ENCODE measurements around the gene EFHC1. TPM values are rescaled to one million over a fixed set of nuclear protein-coding genes. Genes with fewer than 3 reads are reported as not detected.
A peak's percentile ranks its signal among the peaks of the same experiment; 100 is the strongest.

Gene EFHC1
- total and polyA plus RNA-seq, 2 of the 13 experiments (the other 11 are each of a cell fraction or from before 2014, with no cell fraction given): 23.4 to 29.5 TPM

DNA sequence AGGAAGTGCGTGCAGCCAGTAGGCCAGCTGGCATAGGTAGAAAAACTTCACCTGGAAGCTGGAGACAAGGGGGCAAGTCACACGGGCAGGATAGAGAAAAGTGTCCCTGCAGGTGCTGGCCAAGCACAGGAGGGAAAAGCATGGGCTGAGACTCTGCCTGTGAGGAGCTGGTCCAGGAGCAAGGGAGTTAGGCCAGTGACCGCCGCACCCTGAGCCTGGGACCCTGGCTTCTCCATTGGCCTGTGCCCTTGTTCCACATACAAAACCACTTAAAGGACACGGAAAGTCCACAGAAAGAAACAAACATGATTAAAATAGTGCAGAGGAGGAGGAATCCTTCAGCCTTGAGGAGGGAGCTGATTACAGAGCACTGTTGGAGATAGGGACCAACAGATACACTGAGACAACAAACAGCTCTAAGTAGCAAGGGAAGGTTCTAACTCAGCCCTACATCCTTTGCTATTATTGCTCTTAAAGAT lies 88.2 kb downstream of the EFHC1 start (continued):
- TF ChIP-seq TBX2 (CRISPR knock-in tag; IDR thresholded peaks at IDR 0.05; ENCODE audit: borderline replicate concordance): 0 out of 2 replicates have a peak, but pooled peaks have one; percentile 26
- no peak for TF ChIP-seq ZNF660 (CRISPR knock-in tag; IDR thresholded peaks at IDR 0.05; ENCODE audit: borderline replicate concordance, low read depth)
- TF ChIP-seq NFKB2 (CRISPR knock-in tag; IDR thresholded peaks at IDR 0.05; ENCODE audit: borderline replicate concordance): 0 out of 2 replicates have a peak, but pooled peaks have one; percentile 30
- TF ChIP-seq ZNF225 (CRISPR knock-in tag; IDR thresholded peaks at IDR 0.05): peak; percentile 57; the same call in 1 of the 2 replicates

GRCh38 chr6:52509281-52510212 lies 89.4 kb downstream of the EFHC1 start:
- Histone ChIP-seq H3K9ac (ENCODE audit: insufficient read depth, low read depth, low read length) (no peak overlapping the region), H3K79me2 (ENCODE audit: insufficient read depth, low read length) (no peaks in the 10 kb centered on the region), H3K4me2 (ENCODE audit: low read depth, low read length) (no peak overlapping the region), H4K20me1 (ENCODE audit: insufficient read depth, low read length) (no peaks in the 10 kb centered on the region), H3K27ac (ENCODE audit: extremely low read length, insufficient read depth, low read length) (no peak overlapping the region), H3K36me3 (replicated peaks in 1 of 2; ENCODE audit: control insufficient read depth in 1 of 2, insufficient read depth in 2 of 2, low read length in 2 of 2) (peaks cover 55 to 98% of the 10 kb centered on the region in 2 experiments), H3K9me3 (ENCODE audit: low read length) (no peaks in the 10 kb centered on the region), H3K27me3 (ENCODE audit: control insufficient read depth in 1 of 2, insufficient read depth in 2 of 2, low read length in 2 of 2) (no peaks in the 10 kb centered on the region), H3K4me3 (replicated peaks in 1 of 3; ENCODE audit: insufficient read depth in 1 of 3, low read depth in 2 of 3, low read length in 3 of 3) (no peak overlapping the region), H3K4me1 (ENCODE audit: insufficient read depth, low read length) (peaks cover 23% of the 10 kb centered on the region), H2AFZ (ENCODE audit: low read length) (no peak overlapping the region)
- in situ Hi-C loops (cut with HindIII; ENCODE audit: extremely low pct_ligation_motif_present, low pct_unique_long_range_greater_than_20kb) (no loop called here), intact Hi-C loops (cut with micrococcal nuclease; ENCODE audit: unreplicated experiment) (loop anchor here (10.0 kb wide), 1 partner anchor 155 kb away; no protein-coding TSS in a partner anchor)
- no peak for ATAC-seq
- ChIA-PET POLR2A (no interaction called here), CTCF (ENCODE audit: low intra/inter-chr PET ratio, low total read pairs) (no interaction called here)
- no TSS peak for BruUV-seq (replicated peaks)
- no peak for FAIRE-seq
- WGBS (ENCODE audit: low lambda C conversion rate): 97% methylated on average over 11 of the region's 14 CpGs
- TF ChIP-seq MTA1 (CRISPR knock-in tag; IDR thresholded peaks at IDR 0.05; ENCODE audit: borderline replicate concordance) (no peak), BRF2 (CRISPR knock-in tag; IDR thresholded peaks at IDR 0.05) (no peak), ZSCAN29 (CRISPR knock-in tag; conservative IDR thresholded peaks at IDR 0.05) (no peak), RELA (CRISPR knock-in tag; IDR thresholded peaks at IDR 0.05) (no peak), ATF7-NPFF (CRISPR knock-in tag; IDR thresholded peaks at IDR 0.05; ENCODE audit: low read depth) (no peak), ZNF264 (CRISPR knock-in tag; IDR thresholded peaks at IDR 0.05) (no peak), POLR2G (IDR thresholded peaks at IDR 0.05; ENCODE audit: low read depth, low read length) (no peak), ZNF772 (CRISPR knock-in tag; IDR thresholded peaks at IDR 0.05) (no peak), NONO (IDR thresholded peaks at IDR 0.05) (no peak), NONO (CRISPR knock-in tag; conservative IDR thresholded peaks at IDR 0.05) (no peak)
- TF ChIP-seq, protein P1, sequence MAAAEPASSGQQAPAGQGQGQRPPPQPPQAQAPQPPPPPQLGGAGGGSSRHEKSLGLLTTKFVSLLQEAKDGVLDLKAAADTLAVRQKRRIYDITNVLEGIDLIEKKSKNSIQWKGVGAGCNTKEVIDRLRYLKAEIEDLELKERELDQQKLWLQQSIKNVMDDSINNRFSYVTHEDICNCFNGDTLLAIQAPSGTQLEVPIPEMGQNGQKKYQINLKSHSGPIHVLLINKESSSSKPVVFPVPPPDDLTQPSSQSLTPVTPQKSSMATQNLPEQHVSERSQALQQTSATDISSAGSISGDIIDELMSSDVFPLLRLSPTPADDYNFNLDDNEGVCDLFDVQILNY (CRISPR knock-in tag; conservative IDR thresholded peaks at IDR 0.05): no peak
- no peak for DNase-seq (ENCODE audit: low spot score)
